Lower leg skin (tissue), 3 donors: Measurements from ENCODE around the gene FOXB1.

Source experiments
- CTCF ChIP-seq, 3 donors: fragments of 450-650 bp; IDR thresholded peaks; one replicate each; pipeline ENCODE4 v1.5.1; 2016; ENCODE audit warnings: antibody characterized with exemption in 3 of 3, mild to moderate bottlenecking in 3 of 3, moderate library complexity in 2 of 3
- POLR2A ChIP-seq, 2 donors: fragments of 450-650 bp; IDR thresholded peaks; one replicate each; pipeline ENCODE4 v1.6.1; 2016 to 2017; ENCODE audit warnings: antibody characterized with exemption in 2 of 2, mild to moderate bottlenecking in 1 of 2, moderate library complexity in 1 of 2

- TF ChIP-seq CTCF (IDR thresholded peaks at IDR 0.05): no peak
- TF ChIP-seq POLR2A (IDR thresholded peaks at IDR 0.05): no peak
These were observed 1.5 kb downstream of the FOXB1 start for GRCh38 chr15:60005352-60006202.
